Liver (tissue), 9 donors: Measurements from ENCODE around the gene DAG1. TPM values are rescaled to one million over a fixed set of nuclear protein-coding genes. Genes with fewer than 3 reads are reported as not detected.

ENCODE experiments used
- DNase-seq: peaks from one replicate; pipeline ENCODE4 v3.0.0-alpha.2; 2017; ENCODE audit warnings: low spot score
- H3K27ac ChIP-seq, 2 donors: one replicate each; pipeline ENCODE4 v1.7.0; 2013; ENCODE audit warnings: inconsistent platforms in 2 of 2, low read length in 2 of 2, control low read depth in 1 of 2, low read depth in 1 of 2, mild to moderate bottlenecking in 1 of 2
- H3K27me3 ChIP-seq, 4 donors: one replicate each; pipeline versions ENCODE4 v1.6.1 to v1.7.0; 2013; ENCODE audit warnings: low read length in 3 of 4, inconsistent platforms in 1 of 4, mild to moderate bottlenecking in 1 of 4, moderate library complexity in 1 of 4; ENCODE audit not compliant: control insufficient read depth in 4 of 4, insufficient read depth in 4 of 4
- H3K36me3 ChIP-seq, 4 donors: one replicate each; pipeline versions ENCODE4 v1.6.1 to v1.7.0; 2013; ENCODE audit warnings: low read length in 3 of 4, mild to moderate bottlenecking in 3 of 4, low read depth in 1 of 4, moderate library complexity in 1 of 4; ENCODE audit not compliant: control insufficient read depth in 4 of 4, insufficient read depth in 3 of 4
- H3K4me1 ChIP-seq, 4 donors: one replicate each; pipeline versions ENCODE4 v1.6.1 to v1.7.0; 2013; ENCODE audit warnings: low read length in 3 of 4, mild to moderate bottlenecking in 3 of 4, moderate library complexity in 1 of 4; ENCODE audit not compliant: control insufficient read depth in 4 of 4, insufficient read depth in 4 of 4
- H3K4me3 ChIP-seq, 3 donors: one replicate each; pipeline versions ENCODE4 v1.6.1 to v1.7.0; 2013; ENCODE audit warnings: low read length in 3 of 3, control low read depth in 1 of 3, low read depth in 1 of 3, mild to moderate bottlenecking in 1 of 3
- H3K9ac ChIP-seq, 2 donors: one replicate each; pipeline ENCODE4 v1.7.0; 2013; ENCODE audit warnings: low read length in 2 of 2, mild to moderate bottlenecking in 2 of 2, moderate library complexity in 2 of 2, control low read depth in 1 of 2, low read depth in 1 of 2
- H3K9me3 ChIP-seq, 4 donors: one replicate each; pipeline versions ENCODE4 v1.6.1 to v1.7.0; 2013; ENCODE audit warnings: low read length in 3 of 4; ENCODE audit not compliant: control insufficient read depth in 4 of 4
- EGR1 ChIP-seq, 2 donors: IDR thresholded peaks; 2 replicates each; pipeline ENCODE4 v1.6.1; 2016 to 2018; ENCODE audit warnings: antibody characterized with exemption in 2 of 2, low read depth in 2 of 2
- FOXA1 ChIP-seq: IDR thresholded peaks from 2 replicates; pipeline ENCODE4 v1.6.1; 2016; ENCODE audit warnings: antibody characterized with exemption
- FOXA2 ChIP-seq: IDR thresholded peaks from 2 replicates; pipeline ENCODE4 v1.6.1; 2016; ENCODE audit warnings: antibody characterized with exemption
- GABPA ChIP-seq, 2 donors: IDR thresholded peaks in 1 of 2; conservative IDR thresholded peaks in 1 of 2; 2 replicates each; pipeline ENCODE4 v1.6.1; 2016; ENCODE audit warnings: antibody characterized with exemption in 2 of 2, mild to moderate bottlenecking in 1 of 2, moderate library complexity in 1 of 2
- HNF4A ChIP-seq, 2 donors: conservative IDR thresholded peaks; 2 replicates each; pipeline ENCODE4 v1.6.1; 2016; ENCODE audit warnings: antibody characterized with exemption in 2 of 2, mild to moderate bottlenecking in 2 of 2
- HNF4G ChIP-seq: IDR thresholded peaks from 2 replicates; pipeline ENCODE4 v1.6.1; 2016; ENCODE audit warnings: antibody characterized with exemption
- JUND ChIP-seq, 2 donors: IDR thresholded peaks; 2 replicates each; pipeline ENCODE4 v1.6.1; 2016; ENCODE audit warnings: antibody characterized with exemption in 2 of 2
- NR2F2 ChIP-seq: IDR thresholded peaks from 2 replicates; pipeline ENCODE4 v1.6.1; 2016; ENCODE audit warnings: antibody characterized with exemption
- RAD21 ChIP-seq, 2 donors: IDR thresholded peaks; 2 replicates each; pipeline ENCODE4 v1.6.1; 2016; ENCODE audit warnings: antibody characterized with exemption in 2 of 2, mild to moderate bottlenecking in 2 of 2
- RXRA ChIP-seq, 2 donors: IDR thresholded peaks; 2 replicates each; pipeline ENCODE4 v1.6.1; 2017 to 2018; ENCODE audit warnings: antibody characterized with exemption in 2 of 2, mild to moderate bottlenecking in 1 of 2
- SP1 ChIP-seq: IDR thresholded peaks from 2 replicates; pipeline ENCODE4 v1.6.1; 2018; ENCODE audit warnings: antibody characterized with exemption, mild to moderate bottlenecking
- TAF1 ChIP-seq: conservative IDR thresholded peaks from 2 replicates; pipeline ENCODE4 v1.6.1; 2016; ENCODE audit warnings: antibody characterized with exemption, mild to moderate bottlenecking
- YY1 ChIP-seq: IDR thresholded peaks from 2 replicates; pipeline ENCODE4 v1.6.1; 2016; ENCODE audit warnings: antibody characterized with exemption, mild to moderate bottlenecking
- WGBS: extraction: QIAGEN DNeasy Blood & Tissue Kit; methylation state at CpG from one replicate; pipeline ENCODE4 v1.1.7; 2013; 5-methylcytosine and 5-hydroxymethylcytosine counted together
- polyA plus RNA-seq, 2 donors: library from polyadenylated mRNA; stranded (reverse) in 1 of 2; unstranded in 1 of 2; fragments of 200-250 nt in 1 of 2; fragments of >200 nt in 1 of 2; fragmentation: Nextera tagmentation in 1 of 2; extraction: Ambion mirVana in 1 of 2; gene quantifications; one replicate each; pipeline versions ENCODE4 v1.2.1 to v1.2.3, GENCODE V29; 2013 to 2015
- total RNA-seq, 2 donors: library from RNA; depleted of rRNA; stranded (reverse); fragments of >200 nt; gene quantifications; one replicate each; pipeline ENCODE4 v1.2.3, GENCODE V29; 2014
- TF ChIP-seq, protein P1 (sequence below): IDR thresholded peaks from 2 replicates; pipeline ENCODE4 v1.6.1; 2016; ENCODE audit warnings: antibody characterized with exemption, mild to moderate bottlenecking
- TF ChIP-seq, protein P2 (sequence below): IDR thresholded peaks from 2 replicates; pipeline ENCODE4 v1.6.1; 2016; ENCODE audit warnings: antibody characterized with exemption
- TF ChIP-seq, protein P3 (sequence below): IDR thresholded peaks from 2 replicates; pipeline ENCODE4 v1.6.1; 2016; ENCODE audit warnings: antibody characterized with exemption
- TF ChIP-seq, protein P4 (sequence below): fragments of 150-350 bp; IDR thresholded peaks from 2 replicates; pipeline ENCODE4 v1.5.1; 2017; ENCODE audit warnings: improper control_type of control experiment, low read depth, low read length; ENCODE audit not compliant: missing input control
- TF ChIP-seq, protein P5 (sequence below): IDR thresholded peaks from 2 replicates; pipeline ENCODE4 v1.6.1; 2016; ENCODE audit warnings: antibody characterized with exemption
- donor health status: healthy.
- donor health status: healthy.
- donor health status: healthy.
- donor health status: healthy.
- donor health status: healthy.

Gene DAG1
- total and polyA plus RNA-seq, 4 donors: 12.1 to 54.4 (median 28.5) TPM

DNA sequence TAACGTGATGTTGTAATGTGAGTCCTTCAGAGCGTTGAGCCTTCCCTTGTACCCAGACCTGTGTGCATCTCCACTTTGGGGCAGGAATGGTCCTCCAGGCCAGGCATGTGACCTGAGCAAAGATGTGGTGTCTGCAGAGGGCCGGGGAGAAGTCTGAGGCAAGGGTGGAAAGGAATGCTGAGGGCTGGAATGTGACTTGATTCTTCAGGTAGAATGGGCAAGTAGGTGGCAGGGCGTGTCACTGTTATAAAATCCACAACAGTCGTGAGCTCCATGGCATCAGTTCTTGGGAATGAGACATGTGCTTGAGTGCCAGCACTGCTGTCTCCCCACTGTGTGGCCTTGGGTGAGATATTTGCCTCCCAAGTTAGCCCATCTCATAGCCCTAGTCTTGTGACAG is 60.2 kb downstream of the DAG1 start:
- peaks cover 5 to 11% (median 7%) of the 10 kb centered on the region in 4 donors for H3K4me1 ChIP-seq
- DNase-seq: no peak
- H3K27ac ChIP-seq: no peak overlapping the region
- H3K4me3 ChIP-seq: no peak overlapping the region
- H3K27me3 ChIP-seq: no peaks in the 10 kb centered on the region
- no peak overlapping the region for H3K9ac ChIP-seq
- WGBS: 93% methylated on average over 5 of the region's 5 CpGs
- peaks cover 0 to 24% (median 16%) of the 10 kb centered on the region in 4 donors for H3K36me3 ChIP-seq
- TF ChIP-seq HNF4G (no peak), EGR1 (IDR thresholded peaks at IDR 0.05; ENCODE audit: low read depth in 2 of 2) (no peak), GABPA (IDR thresholded peaks at IDR 0.05 in 1 of 2, conservative IDR thresholded peaks at IDR 0.05 in 1 of 2) (no peak), TAF1 (no peak), NR2F2 (no peak), FOXA2 (no peak), RAD21 (IDR thresholded peaks at IDR 0.05) (no peak), JUND (IDR thresholded peaks at IDR 0.05) (no peak), FOXA1 (no peak), YY1 (no peak), RXRA (IDR thresholded peaks at IDR 0.05) (no peak), HNF4A (conservative IDR thresholded peaks at IDR 0.05) (no peak), SP1 (no peak)
- TF ChIP-seq, protein P1, sequence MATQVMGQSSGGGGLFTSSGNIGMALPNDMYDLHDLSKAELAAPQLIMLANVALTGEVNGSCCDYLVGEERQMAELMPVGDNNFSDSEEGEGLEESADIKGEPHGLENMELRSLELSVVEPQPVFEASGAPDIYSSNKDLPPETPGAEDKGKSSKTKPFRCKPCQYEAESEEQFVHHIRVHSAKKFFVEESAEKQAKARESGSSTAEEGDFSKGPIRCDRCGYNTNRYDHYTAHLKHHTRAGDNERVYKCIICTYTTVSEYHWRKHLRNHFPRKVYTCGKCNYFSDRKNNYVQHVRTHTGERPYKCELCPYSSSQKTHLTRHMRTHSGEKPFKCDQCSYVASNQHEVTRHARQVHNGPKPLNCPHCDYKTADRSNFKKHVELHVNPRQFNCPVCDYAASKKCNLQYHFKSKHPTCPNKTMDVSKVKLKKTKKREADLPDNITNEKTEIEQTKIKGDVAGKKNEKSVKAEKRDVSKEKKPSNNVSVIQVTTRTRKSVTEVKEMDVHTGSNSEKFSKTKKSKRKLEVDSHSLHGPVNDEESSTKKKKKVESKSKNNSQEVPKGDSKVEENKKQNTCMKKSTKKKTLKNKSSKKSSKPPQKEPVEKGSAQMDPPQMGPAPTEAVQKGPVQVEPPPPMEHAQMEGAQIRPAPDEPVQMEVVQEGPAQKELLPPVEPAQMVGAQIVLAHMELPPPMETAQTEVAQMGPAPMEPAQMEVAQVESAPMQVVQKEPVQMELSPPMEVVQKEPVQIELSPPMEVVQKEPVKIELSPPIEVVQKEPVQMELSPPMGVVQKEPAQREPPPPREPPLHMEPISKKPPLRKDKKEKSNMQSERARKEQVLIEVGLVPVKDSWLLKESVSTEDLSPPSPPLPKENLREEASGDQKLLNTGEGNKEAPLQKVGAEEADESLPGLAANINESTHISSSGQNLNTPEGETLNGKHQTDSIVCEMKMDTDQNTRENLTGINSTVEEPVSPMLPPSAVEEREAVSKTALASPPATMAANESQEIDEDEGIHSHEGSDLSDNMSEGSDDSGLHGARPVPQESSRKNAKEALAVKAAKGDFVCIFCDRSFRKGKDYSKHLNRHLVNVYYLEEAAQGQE: no peak
- TF ChIP-seq, protein P2, sequence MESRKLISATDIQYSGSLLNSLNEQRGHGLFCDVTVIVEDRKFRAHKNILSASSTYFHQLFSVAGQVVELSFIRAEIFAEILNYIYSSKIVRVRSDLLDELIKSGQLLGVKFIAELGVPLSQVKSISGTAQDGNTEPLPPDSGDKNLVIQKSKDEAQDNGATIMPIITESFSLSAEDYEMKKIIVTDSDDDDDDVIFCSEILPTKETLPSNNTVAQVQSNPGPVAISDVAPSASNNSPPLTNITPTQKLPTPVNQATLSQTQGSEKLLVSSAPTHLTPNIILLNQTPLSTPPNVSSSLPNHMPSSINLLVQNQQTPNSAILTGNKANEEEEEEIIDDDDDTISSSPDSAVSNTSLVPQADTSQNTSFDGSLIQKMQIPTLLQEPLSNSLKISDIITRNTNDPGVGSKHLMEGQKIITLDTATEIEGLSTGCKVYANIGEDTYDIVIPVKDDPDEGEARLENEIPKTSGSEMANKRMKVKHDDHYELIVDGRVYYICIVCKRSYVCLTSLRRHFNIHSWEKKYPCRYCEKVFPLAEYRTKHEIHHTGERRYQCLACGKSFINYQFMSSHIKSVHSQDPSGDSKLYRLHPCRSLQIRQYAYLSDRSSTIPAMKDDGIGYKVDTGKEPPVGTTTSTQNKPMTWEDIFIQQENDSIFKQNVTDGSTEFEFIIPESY: no peak
- TF ChIP-seq, protein P3, sequence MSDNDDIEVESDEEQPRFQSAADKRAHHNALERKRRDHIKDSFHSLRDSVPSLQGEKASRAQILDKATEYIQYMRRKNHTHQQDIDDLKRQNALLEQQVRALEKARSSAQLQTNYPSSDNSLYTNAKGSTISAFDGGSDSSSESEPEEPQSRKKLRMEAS: no peak
- TF ChIP-seq, protein P4, sequence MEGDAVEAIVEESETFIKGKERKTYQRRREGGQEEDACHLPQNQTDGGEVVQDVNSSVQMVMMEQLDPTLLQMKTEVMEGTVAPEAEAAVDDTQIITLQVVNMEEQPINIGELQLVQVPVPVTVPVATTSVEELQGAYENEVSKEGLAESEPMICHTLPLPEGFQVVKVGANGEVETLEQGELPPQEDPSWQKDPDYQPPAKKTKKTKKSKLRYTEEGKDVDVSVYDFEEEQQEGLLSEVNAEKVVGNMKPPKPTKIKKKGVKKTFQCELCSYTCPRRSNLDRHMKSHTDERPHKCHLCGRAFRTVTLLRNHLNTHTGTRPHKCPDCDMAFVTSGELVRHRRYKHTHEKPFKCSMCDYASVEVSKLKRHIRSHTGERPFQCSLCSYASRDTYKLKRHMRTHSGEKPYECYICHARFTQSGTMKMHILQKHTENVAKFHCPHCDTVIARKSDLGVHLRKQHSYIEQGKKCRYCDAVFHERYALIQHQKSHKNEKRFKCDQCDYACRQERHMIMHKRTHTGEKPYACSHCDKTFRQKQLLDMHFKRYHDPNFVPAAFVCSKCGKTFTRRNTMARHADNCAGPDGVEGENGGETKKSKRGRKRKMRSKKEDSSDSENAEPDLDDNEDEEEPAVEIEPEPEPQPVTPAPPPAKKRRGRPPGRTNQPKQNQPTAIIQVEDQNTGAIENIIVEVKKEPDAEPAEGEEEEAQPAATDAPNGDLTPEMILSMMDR: no peak
- TF ChIP-seq, protein P5, sequence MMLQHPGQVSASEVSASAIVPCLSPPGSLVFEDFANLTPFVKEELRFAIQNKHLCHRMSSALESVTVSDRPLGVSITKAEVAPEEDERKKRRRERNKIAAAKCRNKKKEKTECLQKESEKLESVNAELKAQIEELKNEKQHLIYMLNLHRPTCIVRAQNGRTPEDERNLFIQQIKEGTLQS: no peak
- no peaks in the 10 kb centered on the region for H3K9me3 ChIP-seq
